DOHH2 (cell line): ENCODE data around the gene PLA2G4A.

Source experiments
- H3F3A ChIP-seq: fragments of 200-600 bp; sonication (generic), shearing (Covaris generic); 2 replicates; pipeline ENCODE4 v1.6.0; 2016; ENCODE audit warnings: antibody characterized with exemption, mild to moderate bottlenecking; ENCODE audit not compliant: control insufficient read depth, insufficient read depth
- H3K27ac ChIP-seq: fragments of 200-600 bp; sonication (generic); 2 replicates; pipeline ENCODE4 v1.5.1; 2014; ENCODE audit warnings: low read depth, mild to moderate bottlenecking, low read length, moderate library complexity
- H3K27me3 ChIP-seq: fragments of 200-600 bp; sonication (generic); 2 replicates; pipeline ENCODE4 v1.6.1; 2014; ENCODE audit warnings: mild to moderate bottlenecking, low read length, mixed read lengths; ENCODE audit not compliant: control insufficient read depth
- H3K36me3 ChIP-seq: fragments of 200-600 bp; sonication (generic); 2 replicates; pipeline ENCODE4 v1.6.1; 2014; ENCODE audit warnings: mild to moderate bottlenecking, low read length, moderate library complexity, mixed read lengths; ENCODE audit not compliant: control insufficient read depth
- H3K4me1 ChIP-seq: fragments of 200-600 bp; sonication (generic); 2 replicates; pipeline ENCODE4 v1.6.1; 2014; ENCODE audit warnings: mild to moderate bottlenecking, low read length, mixed read lengths; ENCODE audit not compliant: control insufficient read depth
- H3K4me2 ChIP-seq: fragments of 200-600 bp; sonication (generic); 2 replicates; pipeline ENCODE4 v1.6.0; 2014; ENCODE audit warnings: mild to moderate bottlenecking, low read length, moderate library complexity
- H3K4me3 ChIP-seq: fragments of 200-600 bp; sonication (generic); 2 replicates; pipeline ENCODE4 v1.5.1; 2014; ENCODE audit warnings: mild to moderate bottlenecking, low read length, mixed read lengths
- H3K79me2 ChIP-seq: fragments of 200-600 bp; sonication (generic); 2 replicates; pipeline ENCODE4 v1.6.1; 2014; ENCODE audit warnings: mild to moderate bottlenecking, low read length, mixed read lengths; ENCODE audit not compliant: control insufficient read depth
- H3K9me2 ChIP-seq: fragments of 200-600 bp; sonication (generic); replicated peaks from 2 replicates; pipeline ENCODE4 v1.6.1; 2014; ENCODE audit warnings: mild to moderate bottlenecking, low read length, mixed read lengths; ENCODE audit not compliant: control insufficient read depth
- H3K9me3 ChIP-seq: fragments of 200-600 bp; sonication (generic); 2 replicates; pipeline ENCODE4 v1.6.1; 2014; ENCODE audit warnings: antibody characterized with exemption, low read length, mixed read lengths; ENCODE audit not compliant: control insufficient read depth, insufficient read depth
- H4K20me1 ChIP-seq: fragments of 200-600 bp; sonication (generic); 2 replicates; pipeline ENCODE4 v1.6.0; 2014; ENCODE audit warnings: low read depth, mild to moderate bottlenecking, antibody characterized with exemption, low read length, moderate library complexity; ENCODE audit not compliant: control insufficient read depth, insufficient read depth
- CTCF ChIP-seq: fragments of 200-600 bp; sonication (generic); IDR thresholded peaks from one replicate; pipeline ENCODE4 v1.5.1; 2014; ENCODE audit warnings: antibody characterized with exemption, mild to moderate bottlenecking, low read depth, low read length; ENCODE audit not compliant: poor library complexity, severe bottlenecking
- EZH2phosphoT487 ChIP-seq: fragments of 200-600 bp; sonication (generic); IDR thresholded peaks from 2 replicates; pipeline ENCODE4 v1.6.1; 2017; ENCODE audit warnings: borderline replicate concordance, mild to moderate bottlenecking, antibody characterized with exemption, low read length, moderate library complexity, mixed read lengths

PLA2G4A gene

GRCh38 chr1:186792870-186793581 is 35.7 kb upstream of the PLA2G4A start:
- Histone ChIP-seq H3K9me3 (no peaks in the 10 kb centered on the region), H3K79me2 (no peaks in the 10 kb centered on the region), H3K27ac (no peak overlapping the region), H3K36me3 (no peaks in the 10 kb centered on the region), H4K20me1 (no peaks in the 10 kb centered on the region), H3K4me3 (no peak overlapping the region), H3K27me3 (no peaks in the 10 kb centered on the region), H3K4me2 (no peak overlapping the region), H3F3A (no peaks in the 10 kb centered on the region), H3K4me1 (no peaks in the 10 kb centered on the region), H3K9me2 (no peaks in the 10 kb centered on the region)
- no peak for TF ChIP-seq EZH2phosphoT487
- TF ChIP-seq CTCF, result no peak

- H3K36me3 ChIP-seq, result no peaks in the 10 kb centered on the region
- H3K4me1 ChIP-seq, result no peaks in the 10 kb centered on the region
- no peak overlapping the region for H3K4me2 ChIP-seq
- no peak for TF ChIP-seq CTCF
- no peak for TF ChIP-seq EZH2phosphoT487
- no peaks in the 10 kb centered on the region for H3K27me3 ChIP-seq
- no peaks in the 10 kb centered on the region for H3K9me3 ChIP-seq
- no peaks in the 10 kb centered on the region for H4K20me1 ChIP-seq
- no peak overlapping the region for H3K27ac ChIP-seq
- H3F3A ChIP-seq, result no peaks in the 10 kb centered on the region
- no peak overlapping the region for H3K4me3 ChIP-seq
- no peaks in the 10 kb centered on the region for H3K9me2 ChIP-seq
- no peaks in the 10 kb centered on the region for H3K79me2 ChIP-seq
Measured at GRCh38 chr1:186793582-186793927, 35.2 kb upstream of the PLA2G4A start.

GRCh38 chr1:186798960-186799688 is 29.6 kb upstream of the PLA2G4A start:
- H3K79me2 ChIP-seq, result no peaks in the 10 kb centered on the region
- H4K20me1 ChIP-seq, result no peaks in the 10 kb centered on the region
- H3K36me3 ChIP-seq, result no peaks in the 10 kb centered on the region
- H3K4me1 ChIP-seq, result no peaks in the 10 kb centered on the region
- no peak overlapping the region for H3K4me2 ChIP-seq
- TF ChIP-seq CTCF (no peak), EZH2phosphoT487 (no peak)
- no peak overlapping the region for H3K27ac ChIP-seq
- no peaks in the 10 kb centered on the region for H3K9me2 ChIP-seq
- H3F3A ChIP-seq, result no peaks in the 10 kb centered on the region
- no peaks in the 10 kb centered on the region for H3K9me3 ChIP-seq
- H3K4me3 ChIP-seq, result no peak overlapping the region
- no peaks in the 10 kb centered on the region for H3K27me3 ChIP-seq
